Measurements from ENCODE around the gene URM1. TPM values are rescaled to one million over a fixed set of nuclear protein-coding genes. Genes with fewer than 3 reads are reported as not detected.

The URM1 gene
- total and polyA plus RNA-seq, 10 of the 15 experiments (the other 5 are each of a cell fraction or from before 2014, with no cell fraction given) = 7.9 to 75.8 (median 63.7) TPM

- SMC1A ChIA-PET (ENCODE audit: uncharacterized antibody, unreplicated experiment) = no interaction called here
- intact Hi-C loops (cut with micrococcal nuclease; ENCODE audit: unreplicated experiment) = no loop called here
- no peak for TF ChIP-seq STAT3 (IDR thresholded peaks at IDR 0.05; ENCODE audit: low read depth, low read length)
- no peak for TF ChIP-seq MAX (IDR thresholded peaks at IDR 0.05; ENCODE audit: low read depth, low read length)
- no peak for TF ChIP-seq PBX3 (IDR thresholded peaks at IDR 0.05; ENCODE audit: insufficient replicate concordance, low read depth, low read length)
- no peak for TF ChIP-seq EED (IDR thresholded peaks at IDR 0.05; ENCODE audit: low read depth)
- no peak for TF ChIP-seq JUND (IDR thresholded peaks at IDR 0.05; ENCODE audit: low read depth, low read length)
- no peak for TF ChIP-seq CEBPB (IDR thresholded peaks at IDR 0.05; ENCODE audit: borderline replicate concordance in 1 of 2, low read depth in 2 of 2, low read length in 2 of 2)
- no peak for TF ChIP-seq NFYA (IDR thresholded peaks at IDR 0.05; ENCODE audit: borderline replicate concordance, low read depth, low read length)
- no peak for TF ChIP-seq MLLT1 (IDR thresholded peaks at IDR 0.05)
- TF ChIP-seq SP1 (IDR thresholded peaks at IDR 0.05; ENCODE audit: low read depth, low read length) = no peak
- TF ChIP-seq PAX8 (IDR thresholded peaks at IDR 0.05) = no peak
- no peak for TF ChIP-seq E4F1 (IDR thresholded peaks at IDR 0.05; ENCODE audit: borderline replicate concordance, partially characterized antibody)
- TF ChIP-seq IKZF2 (IDR thresholded peaks at IDR 0.05) = no peak
- no peak for TF ChIP-seq SREBF1 (IDR thresholded peaks at IDR 0.05; ENCODE audit: low read length)
- no peak for TF ChIP-seq TCF3 (IDR thresholded peaks at IDR 0.05; ENCODE audit: borderline replicate concordance, insufficient read depth, low read depth, low read length)
- TF ChIP-seq WRNIP1 (IDR thresholded peaks at IDR 0.05; ENCODE audit: borderline replicate concordance, low read depth, low read length) = no peak
- TF ChIP-seq NKRF (conservative IDR thresholded peaks at IDR 0.05) = no peak
- no peak for TF ChIP-seq LARP7 (IDR thresholded peaks at IDR 0.05)
- no peak for TF ChIP-seq RELA (IDR thresholded peaks at IDR 0.05; ENCODE audit: borderline replicate concordance, partially characterized antibody)
- TF ChIP-seq HDGF (IDR thresholded peaks at IDR 0.05) = no peak
These were observed 1.6 kb downstream of the URM1 start for GRCh38 chr9:128372784-128373183.

More at GRCh38 chr9:128372784-128373183, 1.6 kb downstream of the URM1 start:
- no peaks in the 10 kb centered on the region for H3K9me3 ChIP-seq (replicated peaks; ENCODE audit: control insufficient read depth, insufficient read depth, low read length)
- BruUV-seq (replicated peaks) = no TSS peak
- POLR2A ChIA-PET = no interaction called here
- H3K4me2 ChIP-seq (ENCODE audit: control insufficient read depth, insufficient read depth) = peak overlapping the region; percentile 79; the same call in 1 of the 2 replicates
- peaks cover 33% of the 10 kb centered on the region for H3K79me2 ChIP-seq (ENCODE audit: control insufficient read depth, insufficient read depth, low read length)
- RAD21 ChIA-PET (ENCODE audit: unreplicated experiment) = interaction anchor here (2.8 kb wide), 1 partner anchor 11 kb away, joined by 18 read pairs; no protein-coding TSS in a partner anchor
- DNase-seq (ENCODE audit: low read depth, low spot score) (no peak), ATAC-seq (no peak), FAIRE-seq (no peak)
- no peak overlapping the region for H3K9ac ChIP-seq (ENCODE audit: control insufficient read depth, insufficient read depth, low read length)
- CTCF ChIA-PET = interaction anchor here (1.6 to 4.0 kb wide), 2 partner anchors 11 to 445 kb away, joined by 4 to 61 read pairs; partner anchors contain the start of gene ENDOG
- no peak overlapping the region for H2AFZ ChIP-seq (ENCODE audit: control insufficient read depth, low read depth, low read length)
- in situ Hi-C loops (cut with MboI) = no loop called here
- no CpG with 5 or more reads among the region's 1 CpG for WGBS (ENCODE audit: insufficient coverage, insufficient replicate concordance, low lambda C conversion rate, missing lambda C conversion rate)
- H3K4me3 ChIP-seq = peak overlapping the region; percentile 99
- no peaks in the 10 kb centered on the region for H4K20me1 ChIP-seq (ENCODE audit: control insufficient read depth, insufficient read depth)
- peaks cover 0 to 1% of the 10 kb centered on the region in 2 experiments; a peak in 1 of 4 replicates for H3K36me3 ChIP-seq (ENCODE audit: control insufficient read depth in 2 of 2, insufficient read depth in 2 of 2, low read length in 1 of 2)
- no peaks in the 10 kb centered on the region for H3K4me1 ChIP-seq (ENCODE audit: control insufficient read depth, insufficient read depth, low read length)
- H3K27ac ChIP-seq (ENCODE audit: control insufficient read depth, insufficient read depth) = no peak overlapping the region
- no peaks in the 10 kb centered on the region for H3K27me3 ChIP-seq (replicated peaks in 1 of 2; ENCODE audit: control insufficient read depth in 2 of 2, insufficient read depth in 2 of 2, low read length in 1 of 2)

All from GM12878 (cell line).